Spleen (tissue), 7 donors: ENCODE data around the gene ZDHHC3.

Source experiments
- POLR2A ChIP-seq, 3 donors: fragments of 450-650 bp; IDR thresholded peaks; one replicate each; pipeline ENCODE4 v1.5.1; 2017; ENCODE audit warnings: antibody characterized with exemption in 3 of 3, mild to moderate bottlenecking in 1 of 3
- TF ChIP-seq, protein P1 (sequence below), 11 experiments: fragments of 200-600 bp in 7 of 11; fragments of 450-650 bp in 4 of 11; sonication (generic) in 4 of 11; IDR thresholded peaks in 8 of 11; conservative IDR thresholded peaks in 3 of 11; 1 replicate in 7 of 11; 2 replicates in 4 of 11; pipeline versions ENCODE4 v1.4.0 to v1.8.0; 2016 to 2021; ENCODE audit warnings: antibody characterized with exemption in 11 of 11, inconsistent platforms in 4 of 11, mild to moderate bottlenecking in 1 of 11
- donor health status: DM: no; HTN: no; CAD: no; lungs with moderate emphysema.
- donor health status: DM: no; HTN: no; CAD: no.
- donor health status: DM: no; HTN: no; CAD: no.

DNA sequence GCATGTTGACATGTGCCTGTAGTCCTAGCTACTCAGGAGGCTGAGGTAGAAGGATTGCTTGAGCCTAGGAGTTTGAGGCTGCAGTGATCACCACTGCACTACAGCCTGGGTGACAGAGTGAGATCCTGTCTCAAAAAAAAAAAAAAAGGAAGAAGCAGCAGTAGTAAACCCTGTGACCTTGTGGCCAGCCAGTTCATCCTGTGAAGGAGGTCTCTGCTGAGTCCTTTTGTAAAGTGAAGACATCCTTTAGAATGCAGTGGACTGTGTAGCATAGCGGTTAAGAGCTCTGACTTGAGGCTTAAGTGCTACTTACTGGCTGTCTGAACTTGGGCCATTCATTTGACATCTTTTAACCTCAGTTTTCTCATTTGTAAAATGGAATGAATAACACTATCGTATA is 8.4 kb upstream of the ZDHHC3 start:
- TF ChIP-seq, protein P1, sequence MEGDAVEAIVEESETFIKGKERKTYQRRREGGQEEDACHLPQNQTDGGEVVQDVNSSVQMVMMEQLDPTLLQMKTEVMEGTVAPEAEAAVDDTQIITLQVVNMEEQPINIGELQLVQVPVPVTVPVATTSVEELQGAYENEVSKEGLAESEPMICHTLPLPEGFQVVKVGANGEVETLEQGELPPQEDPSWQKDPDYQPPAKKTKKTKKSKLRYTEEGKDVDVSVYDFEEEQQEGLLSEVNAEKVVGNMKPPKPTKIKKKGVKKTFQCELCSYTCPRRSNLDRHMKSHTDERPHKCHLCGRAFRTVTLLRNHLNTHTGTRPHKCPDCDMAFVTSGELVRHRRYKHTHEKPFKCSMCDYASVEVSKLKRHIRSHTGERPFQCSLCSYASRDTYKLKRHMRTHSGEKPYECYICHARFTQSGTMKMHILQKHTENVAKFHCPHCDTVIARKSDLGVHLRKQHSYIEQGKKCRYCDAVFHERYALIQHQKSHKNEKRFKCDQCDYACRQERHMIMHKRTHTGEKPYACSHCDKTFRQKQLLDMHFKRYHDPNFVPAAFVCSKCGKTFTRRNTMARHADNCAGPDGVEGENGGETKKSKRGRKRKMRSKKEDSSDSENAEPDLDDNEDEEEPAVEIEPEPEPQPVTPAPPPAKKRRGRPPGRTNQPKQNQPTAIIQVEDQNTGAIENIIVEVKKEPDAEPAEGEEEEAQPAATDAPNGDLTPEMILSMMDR (IDR thresholded peaks at IDR 0.05 in 8 of 11, conservative IDR thresholded peaks at IDR 0.05 in 3 of 11), result no peak
- no peak for TF ChIP-seq POLR2A (IDR thresholded peaks at IDR 0.05)
